Measurements from ENCODE around the gene ZRSR2.
"Not testable (repeated sequence)": the region's sequence is repeated elsewhere in the genome, so short reads cannot be mapped to it uniquely, and the experiment has no call there.

ZRSR2 gene

GRCh38 chrX:15804563-15804962, 14.3 kb downstream of the ZRSR2 start:
- DNase-seq = no peak

- no peak for DNase-seq
Measured at GRCh38 chrX:15808254-15808653, 18.0 kb downstream of the ZRSR2 start.

GRCh38 chrX:15812192-15812938, 22.1 kb downstream of the ZRSR2 start:
- no peak for DNase-seq

DNA sequence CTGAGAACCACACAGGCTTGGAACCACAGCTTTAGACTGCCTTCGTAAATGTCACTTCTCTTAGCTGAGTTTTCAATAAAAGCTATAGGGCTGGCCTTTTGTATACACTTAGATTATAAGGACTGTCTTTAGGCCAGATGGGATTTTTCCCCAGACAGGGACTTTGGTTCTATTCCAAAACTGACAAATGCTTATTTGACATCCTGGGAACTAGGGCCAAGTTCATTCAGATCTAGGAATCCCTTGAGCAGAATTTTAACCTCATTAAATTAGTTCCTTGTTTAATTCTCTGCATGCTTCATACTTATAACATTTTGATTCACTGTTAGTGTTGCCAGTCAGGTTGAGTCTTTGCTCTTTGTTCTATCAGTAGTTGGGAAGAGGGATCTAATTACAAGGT, 23.1 kb downstream of the ZRSR2 start:
- no peak for DNase-seq

GRCh38 chrX:15814771-15815365, 24.6 kb downstream of the ZRSR2 start:
- DNase-seq = no peak

GRCh38 chrX:15815779-15816437, 25.6 kb downstream of the ZRSR2 start:
- DNase-seq = peak; percentile 20

- no peak for DNase-seq
Measured at GRCh38 chrX:15816438-15816809, 26.1 kb downstream of the ZRSR2 start.

DNA sequence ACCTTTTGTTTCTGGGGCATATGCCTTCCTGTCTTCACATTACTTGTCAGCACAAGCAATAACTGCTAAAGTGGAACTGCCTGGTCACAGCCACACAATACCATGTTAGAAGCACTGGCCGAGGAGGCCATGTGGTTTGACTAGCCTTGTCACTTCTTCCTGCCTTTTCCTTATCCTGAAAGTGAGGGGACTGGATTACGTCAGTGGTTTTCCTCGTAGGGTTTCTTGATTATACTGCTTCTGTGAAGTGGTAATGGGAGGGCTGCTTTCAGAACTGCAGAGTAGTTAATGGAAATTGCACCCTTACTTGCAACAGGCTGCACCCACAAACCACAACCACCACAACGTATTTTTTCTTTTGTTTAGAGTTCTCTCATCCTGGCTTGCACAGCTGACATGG, 26.6 kb downstream of the ZRSR2 start:
- no peak for DNase-seq

- DNase-seq = no peak
Measured at GRCh38 chrX:15820106-15821073, 30.1 kb downstream of the ZRSR2 start.

DNA sequence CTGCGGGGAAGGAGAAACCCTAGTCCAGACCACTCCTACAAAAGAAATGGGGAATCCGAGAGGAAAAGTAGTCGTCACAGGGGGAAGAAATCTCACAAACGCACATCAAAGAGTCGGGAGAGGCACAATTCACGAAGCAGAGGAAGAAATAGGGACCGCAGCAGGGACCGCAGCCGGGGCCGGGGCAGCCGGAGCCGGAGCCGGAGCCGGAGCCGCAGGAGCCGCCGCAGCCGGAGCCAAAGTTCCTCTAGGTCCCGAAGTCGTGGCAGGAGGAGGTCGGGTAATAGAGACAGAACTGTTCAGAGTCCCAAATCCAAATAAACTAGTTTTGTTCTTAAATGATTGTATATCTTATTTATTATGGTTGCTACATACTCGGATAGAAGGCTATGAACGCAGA, 32.6 kb downstream of the ZRSR2 start:
- DNase-seq = no peak

- no peak for DNase-seq
Measured at GRCh38 chrX:15825936-15826335, 35.7 kb downstream of the ZRSR2 start.

- no peak for DNase-seq
Measured at GRCh38 chrX:15829217-15829616, 38.9 kb downstream of the ZRSR2 start.

- DNase-seq = not testable (repeated sequence)
Measured at GRCh38 chrX:15831347-15831746, 41.1 kb downstream of the ZRSR2 start.

DNA sequence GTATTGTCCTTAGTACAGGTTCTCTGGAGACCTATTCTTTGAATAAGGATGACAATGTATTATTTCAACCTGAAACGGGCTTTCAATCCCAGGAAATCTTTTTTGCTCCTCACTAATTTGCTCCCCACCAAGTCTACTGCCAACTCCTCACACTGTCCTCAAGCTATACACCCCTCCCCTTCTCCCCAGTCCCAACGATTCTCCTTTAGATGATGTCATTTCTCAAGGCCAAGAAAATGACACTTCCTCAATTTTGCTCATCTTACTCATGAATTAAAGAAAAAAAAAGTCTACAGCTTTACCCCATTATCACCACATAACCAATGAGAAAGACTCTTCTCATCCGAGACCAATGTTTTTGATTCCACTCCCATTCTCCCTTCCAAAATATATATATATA, 43.8 kb downstream of the ZRSR2 start:
- DNase-seq = no peak

DNA sequence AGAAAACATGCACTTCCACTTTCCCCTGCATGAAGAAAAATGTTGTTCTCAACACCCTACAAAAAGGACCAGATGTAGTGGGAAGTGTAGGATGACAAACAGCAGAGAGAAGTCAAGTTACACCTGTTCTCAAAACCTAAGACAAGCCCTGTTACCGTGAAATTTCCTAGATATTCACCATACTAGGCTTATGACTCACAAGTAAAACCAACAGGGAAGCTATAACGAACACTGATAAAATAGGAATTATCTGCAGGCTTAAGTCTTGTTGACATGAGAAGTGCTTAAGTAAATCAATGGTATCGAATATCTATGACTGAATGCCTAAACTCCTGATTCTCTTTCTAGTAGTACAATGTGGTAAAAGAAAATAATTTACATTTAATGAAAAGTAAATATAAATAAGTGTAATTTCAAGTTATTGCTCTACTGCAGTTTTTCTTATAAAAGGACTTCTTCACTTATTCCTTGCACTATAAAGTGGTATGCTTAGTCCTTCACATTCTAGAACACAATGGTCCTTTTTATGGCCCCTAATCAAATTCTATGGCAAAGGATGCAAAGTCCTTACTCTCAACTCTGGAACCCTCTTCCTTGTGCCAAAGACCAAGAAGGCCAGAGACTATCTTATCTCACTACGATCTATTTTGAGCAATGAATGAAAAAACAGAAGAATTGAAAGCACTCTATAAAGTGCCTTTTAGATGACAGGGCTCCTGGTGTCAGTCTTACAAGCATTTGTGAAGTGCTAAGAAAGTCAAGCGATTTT, 44.7 kb downstream of the ZRSR2 start:
- DNase-seq = no peak

DNA sequence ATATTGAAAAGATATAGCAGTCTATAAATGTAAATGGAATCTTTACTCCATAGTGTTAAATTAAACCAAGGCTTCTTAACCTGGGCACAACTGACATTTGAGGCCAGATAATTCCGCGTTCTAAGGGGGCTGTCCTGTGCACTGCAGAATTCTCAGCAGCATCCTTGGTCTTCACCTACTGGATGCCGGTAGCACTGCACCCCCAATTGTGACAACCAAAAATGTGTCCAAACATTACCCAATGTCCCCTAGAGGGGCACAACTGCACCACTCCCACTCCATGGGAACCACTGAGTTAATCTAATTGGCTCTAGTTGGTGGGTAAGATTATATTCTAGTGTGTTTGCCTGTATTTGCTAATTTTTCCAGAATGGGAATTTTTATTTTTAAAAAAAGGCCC, 47.7 kb downstream of the ZRSR2 start:
- DNase-seq = no peak

DNA sequence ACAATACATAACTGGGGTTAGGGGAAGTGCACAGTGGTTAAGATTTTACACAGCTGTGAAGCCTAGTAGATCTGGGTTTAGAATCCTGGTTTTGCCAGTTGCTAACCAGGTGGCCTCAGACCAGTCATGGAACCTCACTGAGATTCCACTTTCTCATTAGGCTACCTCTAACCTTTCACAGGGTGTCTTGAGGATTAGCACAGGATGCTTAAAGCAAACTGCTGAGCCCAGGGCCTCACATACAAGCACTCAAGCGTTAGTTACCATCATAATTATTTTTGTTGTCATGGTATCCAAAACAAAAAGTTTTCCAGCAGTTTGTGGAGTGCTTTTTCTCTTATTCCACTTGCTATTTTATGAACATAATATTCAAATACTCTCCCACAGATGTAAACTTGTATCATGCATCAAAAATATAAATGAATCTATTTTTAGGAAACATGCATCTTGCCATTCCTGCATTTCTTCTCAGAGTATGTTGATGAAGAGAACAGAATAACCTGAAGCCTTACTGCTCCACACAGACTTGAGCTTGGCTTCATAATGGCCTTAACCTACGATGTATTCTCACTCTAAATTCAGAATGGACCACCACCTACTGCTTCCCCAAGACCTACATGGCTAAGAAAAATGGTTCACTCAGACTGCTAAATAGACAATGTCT, 51.7 kb downstream of the ZRSR2 start:
- no peak for DNase-seq

DNA sequence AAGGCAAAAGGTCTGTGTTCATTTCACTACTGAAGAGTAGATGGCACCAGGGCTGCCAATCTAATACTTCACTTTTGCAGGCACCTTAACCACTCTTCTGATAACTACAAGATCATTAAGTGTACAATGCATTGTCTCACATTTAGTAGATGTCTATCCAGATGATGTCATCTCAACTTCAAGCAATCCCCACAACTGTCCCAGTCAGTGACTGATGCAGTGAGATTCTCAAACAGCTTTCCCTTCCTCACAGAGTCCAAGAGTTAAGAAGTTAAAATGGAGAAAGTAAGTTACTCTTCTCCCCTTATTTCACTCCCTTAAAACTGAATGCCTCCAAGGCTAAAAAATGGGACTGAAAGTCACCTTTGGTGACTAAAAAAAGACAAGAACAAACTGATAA, 53.7 kb downstream of the ZRSR2 start:
- no peak for DNase-seq

DNA sequence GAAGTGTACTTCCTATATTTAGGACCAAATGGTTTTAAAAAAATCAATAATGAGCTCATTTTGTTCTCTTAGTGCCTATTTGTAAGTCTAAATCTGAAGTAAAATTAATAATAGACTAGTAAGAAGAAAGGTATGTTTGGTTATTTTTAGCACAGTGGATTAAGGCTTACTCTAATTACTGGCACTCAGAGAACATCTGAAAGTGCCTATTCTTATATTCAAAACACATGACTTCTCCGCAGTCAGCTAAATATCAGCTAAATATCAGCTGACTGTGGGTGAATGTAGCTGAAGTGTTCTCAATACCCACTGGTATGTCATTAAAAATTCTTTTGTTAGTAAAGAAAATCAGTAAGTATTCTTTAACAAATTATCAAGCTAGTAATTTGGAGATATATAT, 58.3 kb downstream of the ZRSR2 start:
- no peak for DNase-seq

GRCh38 chrX:15849555-15849954, 59.3 kb downstream of the ZRSR2 start:
- no peak for DNase-seq

- no peak for DNase-seq
Measured at GRCh38 chrX:15853586-15854079, 63.3 kb downstream of the ZRSR2 start.

All from eye (tissue), 1 donor.